NK-92 (cell line): Measurements from ENCODE around the gene BAIAP2.

Experiments
- DNase-seq: peaks from one replicate; lab custom pipeline; 2025; ENCODE audit not compliant: unreplicated experiment; lab: John Stamatoyannopoulos, UW

BAIAP2 gene

GRCh38 chr17:81036197-81036941 lies 1.4 kb downstream of the BAIAP2 start:
- DNase-seq, result no peak

GRCh38 chr17:81037026-81037797 lies 2.3 kb downstream of the BAIAP2 start:
- no peak for DNase-seq

- no peak for DNase-seq
Observed at GRCh38 chr17:81037798-81038733, 3.1 kb downstream of the BAIAP2 start.

GRCh38 chr17:81039096-81039495 lies 4.1 kb downstream of the BAIAP2 start:
- no peak for DNase-seq

GRCh38 chr17:81039854-81040758 lies 5.2 kb downstream of the BAIAP2 start:
- no peak for DNase-seq

GRCh38 chr17:81040791-81041337 lies 5.9 kb downstream of the BAIAP2 start:
- DNase-seq, result no peak

GRCh38 chr17:81042606-81043005 lies 7.7 kb downstream of the BAIAP2 start:
- no peak for DNase-seq

GRCh38 chr17:81043319-81043724 lies 8.4 kb downstream of the BAIAP2 start:
- DNase-seq, result no peak

- no peak for DNase-seq
Observed at GRCh38 chr17:81043725-81044427, 8.9 kb downstream of the BAIAP2 start.

GRCh38 chr17:81044428-81044763 lies 9.4 kb downstream of the BAIAP2 start:
- no peak for DNase-seq

GRCh38 chr17:81044764-81045589 lies 10.0 kb downstream of the BAIAP2 start:
- no peak for DNase-seq

- no peak for DNase-seq
Observed at GRCh38 chr17:81045590-81046095, 10.7 kb downstream of the BAIAP2 start.

GRCh38 chr17:81046132-81046769 lies 11.3 kb downstream of the BAIAP2 start:
- no peak for DNase-seq

- DNase-seq, result no peak
Observed at GRCh38 chr17:81046770-81047359, 11.9 kb downstream of the BAIAP2 start.

- no peak for DNase-seq
Observed at GRCh38 chr17:81048827-81049371, 13.9 kb downstream of the BAIAP2 start.

- DNase-seq, result no peak
Observed at GRCh38 chr17:81049372-81049911, 14.5 kb downstream of the BAIAP2 start.

GRCh38 chr17:81049973-81050551 lies 15.1 kb downstream of the BAIAP2 start:
- DNase-seq, result no peak
